Stimulated activated CD4-positive, alpha-beta T cell treated with anti-CD3 and anti-CD28 coated beads, TNF-alpha, amount 100 ng/mL, for 48 hours (primary cell): ENCODE results near the gene OR10V1.
A peak's percentile ranks its signal among the peaks of the same experiment; 100 is the strongest.

ENCODE experiments used
- DNase-seq, 3 donors: peaks; one replicate each; pipeline ENCODE4 v3.0.0-alpha.2; 2020; ENCODE audit warnings: low read depth in 3 of 3

OR10V1 gene

GRCh38 chr11:59668950-59669610 is 44.6 kb downstream of the OR10V1 start, which contains the start of gene PATL1:
Gene PATL1 (minus strand): TSS chr11:59669037. CDS start chr11:59668895, 142 bp downstream.
- DNase-seq = peak; percentile 96 to 97 (median 96)

GRCh38 chr11:59668188-59668949 is 45.3 kb downstream of the OR10V1 start:
- peak; percentile 44 to 47 (median 44) for DNase-seq

- DNase-seq = no peak
These were observed 45.8 kb downstream of the OR10V1 start for GRCh38 chr11:59667812-59668187.

- DNase-seq = no peak
These were observed 46.7 kb downstream of the OR10V1 start for GRCh38 chr11:59666969-59667368.
